ENCODE data around the gene NOTCH1.

The NOTCH1 gene

DNA sequence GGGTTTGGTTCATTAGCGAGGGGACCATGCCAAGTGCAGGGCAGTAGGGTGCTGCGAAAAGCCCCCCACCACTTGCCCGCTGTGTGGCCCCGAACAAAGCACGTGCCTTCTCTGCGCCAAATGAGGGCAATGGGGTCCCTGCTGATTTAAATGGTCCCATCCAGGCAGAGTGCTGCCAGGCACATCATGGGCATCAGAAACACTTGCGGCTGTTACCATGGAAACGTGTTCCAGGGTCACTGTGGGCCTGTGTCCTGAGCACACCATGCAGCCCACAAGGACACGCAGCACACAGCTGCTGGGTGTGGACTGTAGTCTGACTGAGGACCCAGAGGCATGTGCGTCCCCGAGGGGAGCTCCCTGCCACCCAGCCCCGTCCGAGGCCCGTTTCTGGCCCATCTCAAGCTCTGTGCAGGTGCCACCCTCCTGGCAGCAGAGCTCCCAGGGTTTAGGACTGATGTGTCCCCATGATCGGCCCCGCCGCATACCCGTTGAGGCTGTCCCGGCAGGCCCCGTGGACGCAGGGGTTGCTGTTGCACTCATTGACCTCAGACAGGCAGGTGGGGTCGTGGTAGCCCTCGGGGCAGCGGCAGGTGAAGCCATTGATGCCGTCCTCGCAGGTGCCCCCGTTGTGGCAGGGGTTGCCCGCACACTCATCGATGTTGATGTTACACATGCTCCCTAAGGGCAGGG lies 31.7 kb downstream of the NOTCH1 start:
- DNase-seq, result no peak

DNA sequence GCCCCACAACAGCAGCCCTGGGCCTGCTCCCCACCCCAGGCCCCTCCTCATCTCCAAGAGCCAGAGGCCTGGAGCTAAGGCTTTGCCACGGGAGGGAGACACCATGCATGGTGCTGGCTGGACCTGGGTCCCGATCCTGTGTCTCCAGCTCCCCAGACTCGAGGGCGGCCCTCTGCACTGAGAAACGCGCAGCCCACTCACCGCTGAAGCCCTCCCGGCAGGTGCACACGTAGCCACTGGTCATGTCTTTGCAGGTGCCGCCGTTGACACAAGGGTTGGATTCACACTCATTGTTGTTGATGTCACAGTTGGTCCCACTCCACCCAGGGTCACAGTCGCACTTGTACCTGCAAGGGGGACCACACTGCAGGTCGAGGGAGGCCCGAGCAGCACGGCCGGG lies 32.7 kb downstream of the NOTCH1 start:
- DNase-seq, result no peak

DNA sequence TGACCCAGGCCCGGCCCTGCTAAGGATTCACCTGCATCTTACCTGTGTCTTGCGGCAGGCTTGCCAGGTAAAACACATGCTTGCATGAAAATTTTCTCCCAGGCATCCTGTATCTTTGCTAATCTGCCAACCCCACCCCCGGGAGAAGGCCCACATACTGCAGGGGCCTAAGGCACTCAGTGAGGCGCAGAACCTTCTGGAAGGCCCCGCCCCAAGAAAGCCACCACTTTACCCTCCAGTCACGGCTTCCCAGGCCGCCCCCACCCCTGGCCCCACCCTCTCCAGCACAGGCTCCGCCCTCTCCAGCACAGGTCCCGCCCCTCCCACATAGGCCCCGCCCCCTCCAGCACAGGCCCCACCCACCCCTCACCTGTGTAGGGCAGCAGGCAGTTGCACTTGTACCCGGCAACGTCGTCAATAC lies 33.2 kb downstream of the NOTCH1 start:
- peak; percentile 24 for DNase-seq

DNA sequence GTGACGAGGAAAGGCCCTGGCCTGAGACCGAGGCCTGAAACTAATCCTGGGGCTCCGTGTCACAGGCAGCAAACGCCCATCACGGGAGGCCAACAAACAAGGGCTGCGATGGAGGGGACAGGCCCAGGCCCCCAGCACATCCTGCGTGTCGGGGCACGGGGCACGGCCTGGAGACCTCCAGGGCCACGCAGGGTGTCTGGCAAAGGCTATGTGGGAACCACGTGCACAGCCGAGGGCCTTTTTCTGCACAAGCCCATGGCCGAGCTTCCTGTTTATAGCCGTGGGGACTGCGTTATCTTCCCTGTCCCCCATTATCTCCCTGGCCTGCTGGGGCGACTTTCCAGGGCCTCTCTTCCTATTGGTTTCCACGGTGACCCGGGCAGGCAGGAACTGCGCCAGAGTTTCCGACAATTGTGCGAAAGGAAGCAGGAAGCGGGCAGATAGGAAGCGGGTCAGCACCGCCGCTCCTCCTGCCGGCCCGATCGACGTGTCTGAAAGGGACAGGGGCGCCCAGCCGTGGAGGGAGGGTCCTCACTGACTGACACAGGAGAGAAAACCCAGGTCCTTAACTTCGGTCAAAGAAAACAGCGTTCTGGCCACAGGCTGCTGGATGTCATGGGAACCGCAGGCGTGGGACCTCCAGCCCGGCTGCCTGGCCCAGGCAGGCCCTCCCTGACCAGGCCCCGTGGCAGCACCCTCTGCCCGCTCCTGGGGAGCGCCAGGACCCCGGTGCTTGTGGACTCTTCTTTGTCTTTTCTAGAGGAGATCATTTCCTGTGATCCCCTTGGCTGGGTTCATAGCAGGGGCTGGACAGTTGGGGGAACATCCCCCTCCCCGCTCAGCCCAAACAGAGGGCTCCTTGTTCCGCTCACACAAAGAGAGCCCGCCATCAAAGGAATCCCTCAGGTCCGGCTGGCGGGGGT lies 33.9 kb downstream of the NOTCH1 start:
- no peak for DNase-seq

DNA sequence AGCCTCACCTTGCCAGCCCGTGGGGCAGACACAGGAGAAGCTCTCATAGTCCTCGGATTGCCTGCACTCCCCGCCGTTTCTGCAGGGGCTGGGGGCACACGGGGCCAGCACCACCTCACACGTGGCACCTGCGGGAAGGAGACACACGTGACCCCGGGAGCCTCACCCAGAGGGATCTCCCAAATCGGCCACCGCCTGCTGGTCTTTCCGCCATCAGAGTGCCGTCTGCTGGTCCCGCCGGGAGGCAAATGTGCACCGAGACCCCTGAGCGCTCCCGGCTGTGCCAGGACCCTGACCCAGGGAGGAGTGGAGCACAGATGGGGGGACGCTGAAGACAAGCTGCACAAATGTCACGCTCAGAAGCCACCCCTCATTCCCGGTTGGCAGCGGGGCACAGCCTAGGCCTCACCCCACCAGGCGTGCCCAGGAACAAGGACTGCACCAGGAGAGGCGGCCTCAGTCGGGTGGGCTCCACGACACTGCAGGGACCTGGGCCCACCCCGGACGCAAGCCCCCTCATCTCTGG lies 34.6 kb downstream of the NOTCH1 start:
- no peak for DNase-seq

DNA sequence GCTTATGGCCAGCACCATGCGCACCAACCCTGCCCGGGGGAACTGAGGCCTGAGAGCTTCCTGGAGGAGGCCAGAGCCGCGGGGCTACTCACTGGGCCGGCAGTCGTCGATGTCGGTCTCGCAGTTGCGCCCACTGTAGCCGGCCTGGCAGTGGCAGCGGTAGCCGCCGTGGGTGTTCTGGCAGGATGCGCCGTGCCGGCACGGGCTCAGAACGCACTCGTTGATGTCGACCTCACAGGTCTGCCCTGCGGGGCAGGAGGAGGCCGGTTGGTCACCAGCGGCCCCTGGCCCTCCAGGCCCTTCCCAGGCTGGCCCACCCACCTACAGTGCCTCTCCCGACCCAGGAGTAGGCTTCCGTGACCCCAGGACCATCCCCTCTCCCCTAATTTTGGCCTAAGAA lies 35.3 kb downstream of the NOTCH1 start:
- no peak for DNase-seq

DNA sequence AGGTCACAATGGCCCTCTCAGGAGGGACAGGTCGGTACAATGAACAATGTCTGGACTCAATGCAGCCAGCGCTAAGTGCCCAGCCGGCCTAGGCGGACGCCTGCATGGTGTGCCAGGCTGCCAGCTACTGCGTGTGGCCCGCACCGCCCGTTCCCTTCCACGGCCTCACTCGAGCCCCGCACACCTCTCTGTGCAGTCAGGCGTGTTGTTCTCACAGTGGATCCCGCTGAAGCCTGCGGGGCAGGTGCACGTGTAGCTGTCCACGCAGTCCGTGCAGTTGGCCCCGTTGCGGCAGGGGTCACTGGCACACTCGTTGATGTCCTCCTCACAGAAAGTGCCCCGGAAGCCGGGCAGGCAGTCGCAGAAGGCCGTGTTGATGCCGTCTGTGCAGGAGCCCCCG lies 36.3 kb downstream of the NOTCH1 start:
- no peak for DNase-seq

DNA sequence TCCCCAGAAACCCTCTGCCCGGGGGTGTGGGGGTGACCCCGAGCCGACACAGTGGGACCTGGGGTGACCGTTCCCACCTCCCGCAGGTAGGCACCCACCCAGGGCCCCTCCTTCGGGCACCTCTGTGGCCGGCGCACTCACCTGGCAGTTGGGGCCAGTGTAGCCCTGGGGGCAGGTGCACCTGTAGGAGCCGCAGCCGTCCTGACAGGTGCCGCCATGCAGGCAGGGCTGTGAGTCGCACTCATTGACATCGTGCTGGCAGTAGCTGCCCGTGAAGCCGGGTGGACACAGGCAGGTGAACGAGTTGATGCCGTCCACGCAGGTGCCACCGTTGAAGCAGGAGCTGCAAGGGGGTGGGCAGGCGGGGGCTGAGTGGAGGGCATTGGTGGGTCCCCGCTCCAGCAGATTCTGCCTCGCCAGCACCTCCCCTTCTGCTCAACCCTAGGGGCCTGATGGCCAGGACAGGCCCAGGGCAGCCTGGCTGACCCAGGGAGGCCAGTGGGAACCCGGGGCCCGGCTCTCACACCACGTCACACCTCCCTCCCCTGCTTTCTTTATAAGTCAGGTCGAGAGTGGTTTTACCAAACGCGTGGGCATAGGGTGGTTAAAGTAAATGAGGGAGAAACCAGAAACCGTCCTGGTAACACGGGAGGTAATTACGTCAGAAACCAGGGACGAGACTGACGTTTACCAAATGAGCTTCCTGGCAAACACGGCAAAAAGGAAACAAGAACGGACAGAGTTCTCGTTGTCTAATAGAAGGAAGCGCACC lies 36.9 kb downstream of the NOTCH1 start:
- peak; percentile 17 for DNase-seq

DNA sequence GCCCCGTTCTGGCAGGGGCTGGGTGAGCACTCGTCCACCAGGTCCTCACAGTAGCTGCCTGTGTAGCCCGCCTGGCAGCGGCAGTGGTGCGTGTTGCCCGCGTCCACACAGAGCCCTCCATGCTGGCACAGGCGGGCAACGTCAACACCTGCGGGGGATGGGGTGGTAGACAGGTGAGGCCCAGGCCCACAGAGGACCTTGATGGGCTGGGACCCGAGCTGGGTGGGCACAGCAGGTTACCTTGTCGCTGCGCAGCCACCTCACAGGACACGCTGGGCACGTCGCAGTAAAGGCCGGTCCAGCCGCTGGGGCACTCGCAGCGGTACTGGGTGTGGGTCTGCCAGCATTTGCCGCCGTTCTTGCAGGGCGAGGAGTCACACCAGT lies 37.9 kb downstream of the NOTCH1 start:
- DNase-seq, result no peak

DNA sequence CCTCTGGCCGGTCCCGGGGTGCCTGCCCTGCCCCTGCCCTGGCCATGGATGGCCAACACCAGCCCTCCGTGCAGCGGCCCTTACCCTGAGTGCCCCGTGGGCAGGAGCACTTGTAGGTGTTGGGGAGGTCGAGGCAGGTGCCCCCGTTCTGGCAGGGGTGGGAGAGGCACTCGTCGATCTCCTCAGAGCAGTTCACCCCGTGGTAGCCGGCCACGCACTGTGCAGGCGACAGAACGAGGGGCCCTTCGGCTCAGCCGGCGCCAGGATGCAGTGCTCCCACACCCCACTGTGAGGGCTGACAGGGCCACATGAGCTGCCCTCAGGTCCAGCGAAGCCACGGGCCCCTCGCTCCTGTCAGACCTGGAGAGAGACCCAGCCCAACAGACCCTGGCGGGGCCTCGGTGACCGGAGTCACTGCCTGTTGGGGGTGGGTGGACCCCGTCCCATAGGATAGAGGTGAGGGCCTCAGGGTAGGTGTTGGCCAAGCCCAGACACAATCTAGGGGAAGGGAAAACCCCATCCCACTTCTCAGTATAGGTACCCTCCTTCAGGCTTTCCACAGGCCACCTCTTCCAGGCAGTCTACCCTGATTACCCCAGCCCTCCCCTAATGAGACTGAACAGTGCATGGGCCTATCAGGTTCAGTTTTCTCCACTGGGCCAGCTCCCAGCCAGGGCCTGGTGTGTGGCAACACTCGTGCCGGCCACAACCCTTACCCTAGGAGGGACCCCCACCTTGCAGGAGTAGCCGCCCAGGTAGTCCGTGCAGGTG lies 38.4 kb downstream of the NOTCH1 start:
- DNase-seq, result no peak

DNA sequence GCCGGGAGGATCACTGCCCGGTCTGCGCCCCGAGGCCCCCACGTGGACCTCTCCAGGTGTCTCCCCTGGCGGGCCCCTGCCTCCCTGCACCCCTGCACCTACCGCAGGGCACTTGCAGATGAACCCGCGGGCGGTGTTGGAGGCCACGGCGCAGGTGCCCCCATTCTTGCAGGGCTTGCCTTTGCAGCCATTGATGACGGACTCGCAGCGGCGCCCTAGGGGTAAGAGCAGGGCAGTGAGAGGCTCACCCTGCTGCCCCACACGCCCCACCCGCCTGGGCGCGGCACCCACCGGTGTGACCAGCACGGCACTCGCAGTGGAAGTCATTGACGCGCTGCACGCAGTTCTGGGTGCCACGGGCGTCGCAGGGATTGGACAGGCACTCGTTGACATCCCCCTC lies 39.4 kb downstream of the NOTCH1 start:
- no peak for DNase-seq

DNA sequence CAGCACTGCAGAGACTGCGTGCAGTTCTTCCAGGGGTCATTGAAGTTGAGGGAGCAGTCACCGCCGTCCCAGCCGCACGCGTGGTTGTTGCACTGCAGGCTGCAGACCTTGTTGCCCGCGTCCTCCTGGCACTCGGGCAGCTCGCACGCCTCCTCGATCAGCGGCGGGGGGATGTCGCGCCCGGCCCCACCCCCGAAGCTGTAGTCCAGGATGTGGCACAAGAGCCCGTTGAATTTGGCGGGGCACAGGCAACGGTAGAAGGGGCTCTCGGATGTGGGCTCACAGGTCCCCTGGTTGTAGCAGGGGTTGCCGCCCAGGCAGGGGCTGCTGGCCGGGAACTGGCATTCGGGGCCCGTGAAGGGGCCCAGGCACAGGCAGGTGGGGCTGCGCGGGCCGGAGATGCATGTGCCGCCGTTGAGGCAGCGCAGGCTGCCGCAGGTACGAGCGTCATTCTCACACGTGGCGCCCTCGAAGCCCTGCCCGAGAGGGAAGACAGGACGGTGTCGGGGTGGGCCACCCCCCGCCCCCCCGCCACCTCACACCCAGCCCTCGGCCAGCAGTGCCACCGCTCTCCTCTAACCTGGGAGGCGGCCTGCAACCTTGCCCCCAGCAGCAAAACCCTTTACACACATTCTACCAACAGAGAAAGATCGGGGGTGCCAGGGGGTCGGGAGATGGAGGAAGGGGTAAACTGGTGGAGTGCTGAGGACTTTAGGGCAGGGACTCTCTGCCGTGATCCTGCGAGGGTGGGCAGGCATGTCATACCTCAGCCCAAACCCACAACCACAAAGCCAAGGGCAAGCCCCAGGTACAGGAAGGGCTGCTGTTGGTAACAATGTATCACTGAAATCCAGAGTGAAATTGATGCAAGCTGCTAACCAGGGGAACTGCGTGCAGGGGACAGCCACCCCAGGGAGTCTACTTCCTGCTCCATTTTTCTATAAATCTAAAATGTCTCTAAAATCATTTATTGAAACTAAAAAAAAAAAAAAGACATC lies 40.1 kb downstream of the NOTCH1 start:
- no peak for DNase-seq

DNA sequence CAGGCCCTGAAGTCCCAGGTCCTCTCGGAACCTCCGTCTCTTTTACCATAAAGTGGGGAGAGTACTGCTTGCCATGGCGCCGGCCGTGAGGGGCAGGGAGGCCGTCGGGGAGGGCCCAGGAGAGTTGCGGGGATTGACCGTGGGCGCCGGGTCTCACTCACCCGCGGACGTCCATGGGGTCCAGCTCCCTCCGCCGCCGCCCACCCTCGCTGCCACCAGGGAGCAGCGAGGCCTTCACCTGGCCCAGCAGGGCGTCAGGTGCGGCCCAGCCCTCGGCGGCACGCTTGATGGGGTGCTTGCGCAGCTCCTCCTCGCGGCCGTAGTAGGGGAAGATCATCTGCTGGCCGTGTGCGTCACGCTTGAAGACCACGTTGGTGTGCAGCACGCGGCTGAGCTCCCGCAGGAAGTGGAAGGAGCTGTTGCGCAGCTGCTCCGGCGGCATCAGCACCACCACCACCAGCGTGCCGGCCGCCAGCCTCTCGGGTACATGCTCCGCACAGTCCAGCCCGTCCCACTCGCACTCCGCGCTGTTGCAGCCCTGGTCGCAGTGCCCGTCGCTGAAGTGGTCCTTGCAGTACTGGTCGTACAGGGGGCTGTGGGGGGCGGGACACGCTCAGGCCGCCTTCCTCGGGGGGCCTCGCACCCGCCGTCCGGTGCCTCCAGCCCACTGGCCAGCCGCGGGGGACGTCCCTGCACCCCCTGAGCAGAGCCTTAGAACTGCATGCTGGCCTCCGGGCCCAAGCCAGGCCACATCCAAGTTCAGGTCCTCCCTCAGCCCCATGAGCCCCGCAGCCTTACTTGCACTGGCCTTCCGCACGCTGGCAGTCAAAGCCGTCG lies 41.1 kb downstream of the NOTCH1 start:
- no peak for DNase-seq

DNA sequence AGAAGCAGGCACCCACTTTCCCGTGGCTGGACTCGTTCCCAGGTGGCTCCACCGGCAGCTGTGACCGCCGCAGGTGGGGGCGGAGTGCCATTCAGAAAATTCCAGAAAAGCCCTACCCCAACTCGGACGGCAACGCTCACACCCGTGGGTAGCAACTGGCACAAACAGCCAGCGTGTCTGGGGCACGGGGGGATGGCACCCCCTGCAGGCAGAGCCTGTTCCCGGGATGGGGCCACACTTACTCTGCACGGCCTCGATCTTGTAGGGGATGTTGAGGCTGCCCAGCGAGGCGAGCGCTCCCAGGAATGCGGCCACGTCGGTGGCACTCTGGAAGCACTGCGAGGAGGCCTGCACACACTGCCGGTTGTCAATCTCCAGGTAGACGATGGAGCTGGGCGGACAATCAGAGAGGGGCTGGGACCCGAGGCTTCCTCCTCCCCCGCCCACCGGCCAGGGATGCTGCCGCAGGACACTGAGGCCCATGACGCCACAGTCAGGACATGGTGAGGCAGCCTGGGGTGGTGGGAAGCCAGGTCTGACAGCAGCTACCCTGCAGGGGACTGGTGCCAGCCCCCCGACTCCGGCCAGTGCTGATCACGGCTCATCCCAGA lies 42.8 kb downstream of the NOTCH1 start:
- DNase-seq, result no peak

DNA sequence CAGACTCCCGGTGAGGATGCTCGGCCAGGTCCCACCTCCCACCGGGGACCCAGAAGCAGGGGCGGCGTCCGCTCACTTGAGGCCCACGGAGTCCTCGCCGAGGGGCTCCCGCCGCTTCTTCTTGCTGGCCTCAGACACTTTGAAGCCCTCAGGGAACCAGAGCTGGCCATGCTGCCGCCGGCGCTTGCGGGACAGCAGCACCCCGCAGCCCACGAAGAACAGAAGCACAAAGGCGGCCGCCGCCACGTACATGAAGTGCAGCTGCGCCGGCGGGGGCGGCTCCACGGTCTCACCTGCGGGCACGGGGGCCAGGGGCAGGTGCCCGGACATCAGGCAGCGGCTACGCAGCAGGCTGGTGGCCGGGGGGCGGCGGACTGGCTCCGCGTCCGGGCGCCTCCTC lies 43.7 kb downstream of the NOTCH1 start:
- DNase-seq, result no peak

DNA sequence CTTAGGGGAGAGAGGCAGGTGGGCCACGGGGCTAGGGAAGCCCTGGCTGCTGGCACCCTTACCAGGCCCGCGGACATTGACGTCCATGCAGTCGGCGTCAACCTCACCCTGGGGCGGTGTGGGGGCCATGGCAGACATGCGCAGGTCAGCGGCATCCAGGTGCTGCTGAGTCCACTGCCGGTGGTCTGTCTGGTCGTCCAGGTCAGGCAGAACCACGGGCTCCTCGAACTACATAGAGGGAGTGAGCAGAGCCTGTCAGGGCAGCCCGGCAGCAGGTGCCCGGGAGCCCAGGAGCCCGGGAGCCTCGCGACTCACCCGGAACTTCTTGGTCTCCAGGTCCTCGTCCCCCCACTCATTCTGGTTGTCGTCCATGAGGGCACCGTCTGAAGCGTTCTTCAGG lies 44.2 kb downstream of the NOTCH1 start:
- DNase-seq, result no peak

DNA sequence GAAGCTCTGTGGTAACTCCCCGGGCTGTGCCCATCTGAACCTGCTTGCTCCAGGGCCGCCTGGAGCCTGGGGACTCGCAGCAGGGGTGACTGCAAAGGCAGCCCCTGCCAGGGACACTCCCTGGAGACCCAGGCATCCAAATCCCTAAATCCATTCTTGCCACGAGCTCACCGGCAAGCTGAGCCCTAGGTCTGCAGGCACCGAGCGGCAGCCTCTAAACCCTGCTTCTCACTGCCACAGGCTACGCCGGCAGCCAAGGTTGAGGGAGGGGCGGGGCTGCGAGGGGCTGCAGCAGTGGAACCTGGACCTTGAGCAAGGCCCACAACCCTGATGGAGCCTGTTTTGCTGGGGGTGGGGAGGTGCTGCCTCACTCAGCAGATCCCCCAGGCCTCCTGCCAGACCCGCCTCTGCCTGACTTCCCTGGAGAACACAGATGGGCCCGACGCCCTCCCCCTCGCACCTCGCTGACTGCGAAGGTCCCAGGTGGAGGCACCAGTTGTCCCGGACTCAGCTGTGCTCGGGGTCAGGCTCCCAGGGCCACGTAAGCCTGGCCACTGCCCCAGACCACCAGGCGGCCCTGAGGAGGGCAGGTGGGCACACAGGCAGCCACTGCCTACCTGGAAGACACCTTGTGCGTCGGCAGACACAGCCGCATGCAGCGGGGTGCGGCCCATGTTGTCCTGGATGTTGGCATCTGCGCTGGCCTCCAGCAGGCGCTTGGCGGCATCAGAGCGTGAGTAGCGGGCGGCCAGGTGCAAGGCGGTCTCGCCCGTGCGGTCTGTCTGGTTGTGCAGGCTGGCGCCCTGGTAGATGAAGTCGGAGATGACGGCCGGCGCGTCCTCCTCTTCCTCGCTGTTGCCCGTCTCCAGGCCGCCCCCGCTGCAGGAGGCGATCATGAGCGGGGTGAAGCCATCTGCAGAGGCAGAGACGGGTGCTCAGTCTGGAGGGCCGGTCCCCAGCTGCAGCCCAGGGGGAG lies 45.6 kb downstream of the NOTCH1 start:
- no peak for DNase-seq

All from activated naive CD4-positive, alpha-beta T cell treated with Interleukin-2 at 50 U/mL for 16 hours (primary cell).